Fibroblast of peridontal ligament (primary cell): ENCODE data around the gene UNC13C.

Experiments used
- DNase-seq: peaks from one replicate; pipeline ENCODE4 v3.0.0-alpha.2; 2010; ENCODE audit errors: extremely low read depth

The UNC13C gene

DNA sequence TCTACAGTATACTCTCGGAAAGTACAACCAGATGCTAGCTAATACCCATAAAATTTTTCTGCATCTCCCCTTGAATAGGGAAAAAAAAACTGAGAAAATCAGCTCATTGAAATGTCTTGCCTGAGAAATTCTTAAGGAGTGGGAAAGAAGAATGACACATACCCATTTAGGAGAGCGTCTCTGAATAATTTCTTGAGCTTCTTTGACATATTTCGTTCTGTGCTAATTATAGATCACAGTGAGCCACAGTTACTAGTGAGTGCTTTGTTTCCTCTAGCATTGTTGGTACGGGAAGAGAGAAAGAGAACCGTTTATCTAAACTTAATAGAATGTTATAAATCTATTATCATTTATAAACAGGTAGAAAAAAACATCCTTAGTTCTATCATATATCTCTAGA is 588.4 kb downstream of the UNC13C start:
- no peak for DNase-seq

DNA sequence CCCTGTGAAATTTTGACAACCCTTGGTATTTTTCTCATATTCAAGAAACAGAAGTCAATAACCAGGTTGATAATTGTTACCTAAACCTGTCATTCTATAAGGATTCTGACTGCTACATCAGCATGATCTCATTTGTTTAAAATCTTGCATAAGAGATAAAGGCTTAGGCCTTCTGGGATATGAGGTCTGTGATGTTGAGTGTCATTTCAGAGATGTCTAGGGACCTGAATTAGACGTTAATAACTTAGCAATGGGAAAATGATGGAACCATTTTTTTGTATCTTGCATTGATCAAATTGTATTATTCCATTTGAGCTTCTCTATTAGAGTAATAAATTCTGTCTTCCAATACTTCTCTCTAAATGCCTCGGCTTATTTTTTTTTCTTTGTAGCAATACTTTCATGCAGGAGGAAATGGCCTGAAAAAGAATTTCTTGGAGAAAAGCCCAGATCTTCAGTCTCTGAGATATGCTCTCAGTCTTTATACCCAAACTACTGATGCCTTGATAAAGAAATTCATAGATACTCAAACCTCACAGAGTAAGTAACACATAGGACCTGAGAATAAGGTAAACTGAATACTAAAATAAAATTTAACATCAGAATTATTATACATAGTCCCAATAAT is 589.3 kb downstream of the UNC13C start:
- no peak for DNase-seq

DNA sequence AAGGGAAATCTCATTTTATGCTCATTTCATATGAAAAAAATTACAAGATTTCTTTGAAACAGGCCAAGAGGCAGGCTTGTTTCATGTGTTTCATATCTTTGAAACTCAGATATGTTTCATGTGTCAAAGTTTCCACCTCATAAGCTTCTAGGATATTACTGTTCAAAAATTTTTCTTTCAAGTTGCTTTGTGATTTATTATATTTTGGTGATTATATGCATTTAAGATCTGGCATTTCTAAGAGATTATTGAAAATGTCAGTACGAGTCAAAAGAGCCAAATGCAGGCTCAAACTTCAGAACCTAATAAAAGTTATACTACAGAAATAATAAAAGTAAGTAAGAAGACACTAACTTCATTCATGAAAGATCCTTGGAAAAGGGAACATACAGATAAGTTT is 590.1 kb downstream of the UNC13C start:
- no peak for DNase-seq

DNA sequence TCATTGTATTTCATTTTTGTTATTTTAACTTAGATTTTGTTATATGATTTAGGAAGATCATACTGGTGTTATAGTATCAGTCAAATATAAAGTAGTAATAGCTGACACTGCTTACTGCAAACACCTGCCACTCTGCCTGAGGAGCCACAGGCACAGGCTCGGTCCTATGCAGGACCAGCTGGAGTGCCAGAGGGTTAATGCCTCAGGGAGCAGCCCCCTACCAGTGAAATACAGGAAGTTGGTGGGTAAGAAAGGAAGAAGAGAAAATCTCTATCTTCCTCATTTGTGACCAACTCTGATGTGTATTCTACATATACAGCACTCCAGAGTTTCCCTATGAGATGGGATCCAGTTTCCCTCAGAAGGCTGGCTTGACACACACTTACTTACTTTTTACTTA is 593.3 kb downstream of the UNC13C start:
- DNase-seq: no peak

DNA sequence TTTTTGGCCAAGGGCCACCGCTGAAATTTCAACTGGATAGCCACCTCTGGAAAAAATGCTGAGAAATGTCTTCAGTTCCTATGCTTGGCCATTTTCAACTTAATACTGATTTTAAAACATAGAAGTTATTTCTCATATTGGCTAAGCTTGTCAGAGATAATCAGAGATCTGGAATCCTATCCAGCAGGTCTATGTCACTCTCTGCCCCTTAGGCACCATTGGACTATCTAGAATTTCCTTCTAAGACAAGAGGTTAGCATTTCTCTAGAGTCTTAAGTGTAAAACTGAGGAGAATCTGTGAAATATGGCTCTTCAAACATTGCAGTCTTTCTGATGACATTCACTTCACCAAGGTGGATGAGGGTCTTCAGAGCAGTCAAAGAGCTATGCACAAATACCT is 597.3 kb downstream of the UNC13C start:
- no peak for DNase-seq

DNA sequence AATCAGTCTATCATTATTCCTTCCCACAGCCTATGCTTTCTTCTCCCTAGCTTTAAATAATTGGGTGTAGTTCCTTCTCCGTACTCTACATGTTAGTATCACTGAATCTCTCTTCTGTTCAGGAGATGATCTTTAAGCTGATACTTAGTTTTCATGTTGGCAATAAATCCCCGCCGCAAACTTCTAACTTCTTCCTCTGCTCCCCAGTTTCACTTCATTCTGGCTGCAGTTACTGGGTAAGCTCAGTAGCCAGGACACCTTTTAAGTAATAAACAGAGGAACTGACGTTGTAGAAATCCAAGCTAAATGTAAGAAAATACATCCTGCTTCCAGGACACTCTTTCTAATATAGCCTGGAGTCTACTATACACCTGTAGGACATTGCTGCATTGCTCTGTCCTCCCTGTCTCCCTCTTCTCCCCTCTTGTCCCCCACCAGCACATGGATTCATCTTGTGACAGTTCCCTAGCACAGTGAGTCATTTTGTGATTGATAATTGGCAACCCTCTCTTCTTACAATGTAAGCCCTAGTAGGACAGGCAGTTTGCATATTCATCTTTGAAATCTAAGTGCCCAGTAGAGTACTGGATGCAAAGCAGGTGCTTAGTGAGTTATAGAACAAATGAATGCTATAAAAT is 598.2 kb downstream of the UNC13C start:
- no peak for DNase-seq

DNA sequence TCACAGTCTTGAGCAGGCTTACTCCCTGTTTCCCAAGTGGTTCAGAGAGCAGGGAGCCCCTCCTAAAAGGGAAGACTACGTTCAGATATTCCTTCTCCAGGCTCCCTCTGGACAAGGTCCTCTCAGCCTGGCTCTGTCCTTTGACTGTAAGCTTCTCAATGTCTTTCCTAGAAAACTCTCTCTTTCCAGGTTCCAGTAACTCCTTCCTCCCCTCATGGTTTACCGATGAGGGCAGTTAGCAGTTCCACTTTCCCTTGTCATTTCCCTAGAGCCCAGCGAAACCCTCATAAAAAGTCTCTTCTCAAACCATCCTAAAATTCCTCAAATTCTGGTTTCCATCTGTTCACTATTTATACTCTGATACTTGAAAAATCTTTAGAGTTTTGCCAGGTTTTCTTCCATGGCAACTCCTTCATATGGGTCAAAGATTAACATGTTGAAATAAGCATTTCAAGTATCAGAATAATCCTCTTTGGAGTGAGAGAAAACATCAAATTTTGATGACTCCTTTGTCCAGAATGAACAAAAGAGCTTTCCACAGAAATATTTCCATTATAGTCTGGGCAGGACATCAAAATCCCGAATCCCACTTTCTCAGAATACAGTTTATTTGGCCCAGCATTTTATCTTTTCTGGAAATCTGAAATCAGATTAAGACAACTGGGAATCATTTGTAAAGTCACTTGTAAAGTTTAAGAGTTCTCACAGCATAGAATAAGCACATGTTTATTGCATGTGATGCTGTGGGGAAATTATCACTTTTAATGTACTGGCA is 599.4 kb downstream of the UNC13C start:
- no peak for DNase-seq

DNA sequence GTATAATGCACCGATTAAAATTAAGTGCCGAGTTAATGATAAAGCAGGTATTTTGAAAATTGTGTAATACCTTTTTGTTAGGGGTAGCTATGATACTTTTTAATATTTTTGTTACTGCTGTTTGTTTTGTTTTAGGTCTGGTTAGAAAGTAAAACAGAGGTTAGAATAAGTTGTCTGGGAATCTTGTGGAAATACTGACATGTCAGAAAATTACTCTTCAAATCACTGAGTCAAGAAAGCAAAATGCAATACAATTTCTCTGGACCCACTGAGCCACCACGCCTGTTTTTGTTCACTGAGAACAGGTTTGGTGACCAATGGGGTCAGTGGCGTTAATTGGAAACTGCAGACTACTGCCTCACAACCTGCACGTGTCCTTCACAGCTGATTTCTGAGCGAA is 601.6 kb downstream of the UNC13C start:
- no peak for DNase-seq

DNA sequence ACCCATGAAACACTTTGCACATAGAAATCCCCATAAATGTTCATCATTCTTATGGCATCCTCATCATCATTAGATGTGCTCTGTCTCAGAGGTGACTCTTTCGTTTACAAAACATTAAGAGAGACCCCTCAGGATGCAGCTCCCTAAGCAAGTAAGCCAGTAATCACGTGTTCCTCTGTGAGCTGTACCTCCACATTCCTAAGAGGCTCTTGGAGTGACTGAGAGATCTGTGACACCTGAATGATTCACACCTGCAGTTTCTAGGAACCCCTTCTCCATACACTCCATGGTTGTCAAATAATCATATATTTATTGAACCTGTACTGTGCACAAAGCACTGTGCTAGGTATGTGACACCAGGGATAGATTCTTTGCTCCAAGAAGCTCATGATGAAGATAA is 602.4 kb downstream of the UNC13C start:
- no peak for DNase-seq

DNA sequence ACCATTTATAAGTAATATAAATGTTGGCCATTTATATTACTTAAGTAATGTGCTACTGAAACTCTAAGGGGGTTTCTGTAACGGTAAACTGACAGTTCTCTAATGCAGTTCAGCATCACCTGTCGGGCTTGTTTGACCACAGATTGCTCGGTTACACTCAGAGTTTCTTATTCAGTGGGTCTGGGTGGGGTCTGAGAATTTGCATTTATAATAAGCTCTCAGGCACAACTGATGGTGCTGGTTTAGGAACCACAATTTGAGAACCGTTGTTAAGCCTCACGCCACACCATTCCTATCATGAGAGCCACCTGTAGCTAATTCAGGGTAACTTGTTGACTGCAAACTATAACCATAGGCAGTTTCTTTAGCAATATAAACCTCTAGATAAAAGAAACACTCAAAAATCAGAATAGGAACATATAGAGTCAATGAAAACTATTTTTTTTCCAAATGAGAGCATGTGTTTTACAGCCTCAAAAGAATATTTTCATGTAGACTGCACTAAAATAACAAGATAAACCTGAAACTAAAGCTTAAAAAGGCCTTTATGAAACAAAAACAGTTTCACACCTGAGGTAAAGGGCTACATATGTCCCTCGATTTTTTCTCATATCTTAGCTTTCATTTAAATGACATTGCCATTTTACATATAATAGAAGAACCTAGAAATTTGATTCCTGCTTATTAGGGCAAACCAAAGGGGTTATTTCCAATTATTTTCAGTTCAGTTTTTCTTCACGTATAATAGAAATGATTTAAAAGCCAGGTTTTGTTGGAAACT is 604.8 kb downstream of the UNC13C start:
- DNase-seq: no peak

DNA sequence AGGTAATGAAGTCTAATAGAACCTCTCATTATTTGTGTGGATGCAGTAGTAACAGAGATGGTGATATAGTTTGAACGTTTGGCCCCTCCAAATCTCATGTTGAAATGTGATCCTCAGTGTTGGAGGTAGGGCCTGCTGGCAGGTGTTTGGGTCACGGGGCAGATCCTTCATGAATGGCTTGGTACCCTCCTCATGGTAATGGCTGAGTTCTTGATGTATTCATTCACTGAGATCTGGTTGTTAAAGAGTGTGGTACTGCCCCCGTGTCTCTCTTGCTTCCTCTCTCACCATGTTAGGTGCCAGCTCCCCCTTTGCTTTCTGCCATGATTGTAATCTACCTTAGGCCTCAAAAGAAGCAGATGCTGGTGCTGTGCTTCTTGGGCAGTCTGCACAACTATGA is 606.8 kb downstream of the UNC13C start:
- DNase-seq: no peak

DNA sequence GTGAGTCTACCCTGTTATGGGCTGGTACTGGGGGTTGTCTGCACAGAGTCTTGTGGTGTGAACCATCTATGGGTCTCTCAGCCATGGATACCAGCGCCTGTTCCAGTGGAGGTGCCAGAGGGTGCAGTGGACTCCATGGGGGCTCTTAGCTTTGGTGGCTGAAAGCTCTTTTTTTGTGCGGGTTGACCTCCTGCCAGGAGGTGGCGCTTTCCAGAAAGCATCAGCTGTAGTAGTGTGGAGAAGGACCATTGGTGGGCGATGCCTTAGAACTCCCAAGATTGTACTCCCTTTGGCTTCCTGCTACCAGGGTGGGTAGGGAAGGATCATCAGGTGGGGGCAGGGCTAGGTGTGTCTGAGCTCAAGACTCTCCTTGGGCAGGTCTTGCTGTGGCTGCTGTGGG is 615.9 kb downstream of the UNC13C start:
- no peak for DNase-seq

DNA sequence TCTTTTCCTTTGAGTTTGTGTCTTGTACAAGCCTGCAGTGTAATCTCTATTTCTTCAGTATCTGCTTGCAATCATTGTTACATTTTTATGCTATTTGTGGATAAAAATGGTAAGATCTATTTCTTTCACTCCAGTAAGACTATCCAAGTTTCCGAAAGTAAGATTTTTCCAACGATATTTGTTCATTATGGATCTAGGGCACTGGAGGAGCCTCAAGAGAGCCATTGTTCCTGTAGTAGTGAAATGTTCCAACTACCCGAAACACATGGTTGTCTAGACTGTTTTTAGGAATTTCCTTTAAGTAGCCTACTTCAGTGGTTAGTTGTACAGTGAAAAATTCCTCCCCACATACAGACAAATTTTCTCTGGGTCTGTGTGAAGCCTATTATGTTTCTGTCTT is 621.1 kb downstream of the UNC13C start:
- DNase-seq: no peak

DNA sequence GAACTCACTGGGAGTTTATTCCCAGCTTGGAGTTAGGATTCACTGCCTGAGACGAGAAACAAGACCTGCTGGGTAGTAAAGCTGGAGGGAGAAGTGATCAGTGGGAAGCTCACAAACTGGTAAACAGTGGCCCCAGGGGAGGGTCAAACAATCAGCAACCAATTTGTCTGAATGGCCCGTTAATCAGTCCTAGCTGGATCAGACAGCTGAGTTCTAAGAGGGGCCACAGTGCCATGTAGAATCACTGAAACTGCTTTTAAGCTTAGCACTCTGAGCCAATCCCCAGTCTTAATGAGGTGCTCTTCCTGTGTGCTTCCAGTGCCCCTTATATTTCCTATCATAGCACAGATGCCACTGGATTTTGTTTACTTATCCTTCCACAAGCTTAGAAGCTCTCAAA is 626.8 kb downstream of the UNC13C start:
- DNase-seq: no peak

DNA sequence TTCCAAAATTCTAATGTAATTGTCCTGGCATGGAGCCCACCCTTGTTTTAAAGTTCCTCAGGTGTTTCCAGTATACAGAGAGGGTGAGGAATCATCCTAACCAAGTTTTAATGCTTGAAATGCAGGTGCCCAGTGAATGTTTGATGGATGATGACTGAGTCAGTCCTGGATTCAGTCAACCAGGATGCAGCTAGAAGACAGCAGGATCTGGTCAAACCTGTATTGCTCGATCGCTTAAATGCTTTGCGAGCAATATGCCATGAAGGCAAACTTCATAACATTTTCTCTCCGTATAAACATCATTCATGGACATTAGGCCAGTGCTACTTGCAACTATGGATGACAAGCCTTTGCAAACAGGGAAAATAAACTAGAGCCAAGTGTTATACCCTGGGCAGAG is 627.3 kb downstream of the UNC13C start:
- no peak for DNase-seq

DNA sequence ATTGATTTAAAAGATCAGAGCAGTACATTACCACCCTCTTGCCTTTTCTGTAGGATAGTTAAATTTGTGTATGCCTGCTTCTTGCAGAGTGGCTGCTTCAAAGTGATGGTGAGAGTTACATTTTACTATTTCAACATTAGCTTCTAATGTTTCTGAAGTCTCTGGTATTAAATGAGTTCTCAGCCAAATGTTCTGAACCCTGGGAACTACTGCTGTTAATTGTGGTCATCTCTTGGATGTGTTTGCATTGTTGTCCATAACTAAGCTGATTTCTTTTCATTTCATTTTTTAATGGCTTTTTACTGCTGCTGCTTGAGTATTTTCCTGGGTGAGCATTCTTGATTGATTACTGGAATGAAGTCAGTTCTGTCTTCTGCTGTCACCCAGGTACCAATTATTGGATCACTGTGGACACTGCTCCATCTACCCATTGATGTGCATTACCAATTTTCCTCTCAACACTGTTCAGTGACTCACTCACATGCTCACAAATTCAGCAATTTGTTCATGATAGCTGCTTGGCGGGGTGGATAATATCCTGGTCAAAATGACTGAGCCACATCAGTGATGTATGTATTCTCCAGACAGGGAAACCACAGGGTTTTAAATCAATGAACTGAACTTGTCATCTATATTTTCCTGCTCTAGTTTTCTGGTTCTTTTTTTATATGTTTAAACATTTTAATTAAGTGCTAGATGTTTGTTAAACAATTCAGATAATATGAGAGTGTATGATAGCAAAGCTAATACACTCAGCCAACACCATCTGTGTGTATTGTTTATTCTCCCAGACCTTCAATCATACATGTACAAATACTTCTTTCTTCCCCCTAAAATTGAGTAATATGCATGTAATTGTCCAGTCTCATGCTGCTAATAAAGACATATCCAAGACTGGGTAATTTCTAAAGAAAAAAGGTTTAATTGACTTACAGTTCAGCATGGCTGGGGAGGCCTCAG is 630.9 kb downstream of the UNC13C start:
- DNase-seq: no peak

DNA sequence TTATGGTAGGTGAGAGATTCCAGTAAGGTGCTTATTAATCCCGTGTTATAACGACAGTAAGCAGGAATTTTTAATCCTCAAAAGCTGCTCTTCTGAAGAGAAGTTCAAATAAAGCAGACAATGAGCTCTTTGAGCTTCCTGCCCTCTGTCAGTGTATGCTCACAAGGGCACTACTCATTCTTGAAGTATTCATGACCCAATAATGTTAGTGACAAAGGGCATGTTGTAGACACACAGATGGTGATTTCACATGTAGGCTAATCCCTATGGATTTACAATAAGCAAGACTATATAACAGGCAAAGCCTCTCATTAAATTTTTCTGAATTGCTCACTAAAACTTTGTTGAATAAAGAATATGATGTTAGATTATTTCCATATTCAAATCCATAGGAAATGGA is 639.9 kb downstream of the UNC13C start:
- no peak for DNase-seq

DNA sequence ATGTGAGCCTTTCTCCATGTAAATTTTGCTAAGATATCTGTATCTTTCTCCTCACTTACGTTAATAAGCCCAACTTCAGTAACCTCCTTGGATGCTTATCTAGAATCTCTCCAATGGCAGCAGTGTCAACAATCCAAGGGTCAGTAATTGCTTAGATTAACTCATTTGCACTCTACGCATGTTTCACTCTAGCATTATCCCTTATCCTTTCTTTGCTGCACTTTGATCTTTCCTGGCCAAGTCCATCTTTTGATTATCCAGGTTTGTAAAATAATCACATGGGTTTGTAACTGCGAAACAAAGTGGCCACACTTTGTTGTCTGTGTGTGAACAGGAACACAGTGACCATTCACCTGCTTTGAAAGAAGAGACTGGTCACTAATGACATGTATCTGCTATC is 640.9 kb downstream of the UNC13C start:
- DNase-seq: no peak

DNA sequence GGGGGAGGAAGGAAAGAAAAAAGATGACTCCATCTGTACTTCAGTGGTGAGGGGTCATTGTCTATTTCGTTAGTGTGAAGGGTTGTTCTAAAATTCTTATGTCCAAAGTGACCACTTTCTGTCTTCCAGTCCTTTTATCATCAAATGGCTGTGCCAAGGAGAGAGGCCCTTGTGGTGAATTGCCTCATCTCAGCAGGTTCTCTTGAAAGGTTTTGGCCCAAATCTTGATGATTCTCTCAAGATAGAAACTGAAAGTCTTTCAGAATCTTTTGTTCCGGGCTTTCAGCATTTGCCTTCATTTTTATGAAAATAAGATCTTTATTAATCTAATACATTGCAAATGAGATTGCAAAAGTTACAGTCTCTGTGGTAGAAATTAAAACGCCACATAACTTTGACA is 642.7 kb downstream of the UNC13C start:
- DNase-seq: no peak

DNA sequence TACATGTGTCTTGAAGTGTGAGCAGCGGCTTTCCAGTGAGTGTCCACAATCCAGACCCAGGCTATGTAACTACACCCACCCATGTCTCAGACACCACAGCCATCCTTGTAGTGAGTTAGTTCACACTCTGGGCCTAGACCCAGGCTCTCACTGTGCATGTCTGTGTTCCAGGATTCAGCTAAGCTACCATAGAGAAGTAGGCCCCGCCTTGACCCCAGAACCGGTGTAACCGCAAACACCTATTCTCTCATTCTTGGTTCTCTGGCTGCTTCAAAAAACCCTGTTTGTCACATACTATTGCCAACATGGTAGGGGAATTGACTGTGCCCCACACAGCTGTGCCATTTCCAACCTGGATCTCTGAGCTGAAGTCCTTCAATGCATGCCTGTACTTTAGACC is 657.9 kb downstream of the UNC13C start:
- no peak for DNase-seq

DNA sequence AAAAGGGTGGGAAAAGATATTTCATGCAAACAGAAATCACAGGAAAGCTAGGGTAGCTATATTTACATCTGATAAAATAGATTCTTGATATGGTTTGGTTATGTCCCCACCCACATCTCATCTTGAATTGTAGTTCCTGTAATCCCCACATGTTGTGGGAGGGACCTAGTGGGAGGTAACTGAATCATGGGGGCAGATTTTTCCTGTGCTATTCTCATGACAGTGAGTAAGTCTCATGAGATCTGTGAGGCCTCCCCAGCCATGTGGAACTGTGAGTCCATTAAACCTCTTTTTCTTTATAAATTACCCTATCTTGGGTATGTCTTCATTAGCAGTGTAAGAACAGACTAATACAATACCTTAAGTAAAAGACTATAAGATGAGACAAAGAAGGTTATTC is 660.4 kb downstream of the UNC13C start:
- peak; percentile 1 for DNase-seq
